H9 (cell line): ENCODE results near the gene NCAM2. TPM values are rescaled to one million over a fixed set of nuclear protein-coding genes. Genes with fewer than 3 reads are reported as not detected.

Experiments
- DNase-seq: peaks from one replicate; pipeline ENCODE4 v3.0.0-alpha.2; 2017
- H2AFZ ChIP-seq: one replicate; pipeline ENCODE4 v1.6.1; 2013; ENCODE audit warnings: mild to moderate bottlenecking, low read length, control low read depth, moderate library complexity
- H2AK5ac ChIP-seq: 2 replicates; pipeline ENCODE4 v1.6.1; 2013; ENCODE audit warnings: low read length, control low read depth, mixed read lengths; ENCODE audit not compliant: insufficient read length
- H2BK120ac ChIP-seq: one replicate; pipeline ENCODE4 v1.6.1; 2013; ENCODE audit warnings: low read depth, mild to moderate bottlenecking, low read length, control low read depth, inconsistent platforms; ENCODE audit not compliant: poor library complexity, severe bottlenecking
- H2BK12ac ChIP-seq: 2 replicates; pipeline ENCODE4 v1.6.1; 2013; ENCODE audit warnings: low read length, control low read depth, mixed read lengths, low read depth; ENCODE audit not compliant: insufficient read length
- H2BK15ac ChIP-seq: 2 replicates; pipeline ENCODE4 v1.6.1; 2013; ENCODE audit warnings: low read depth, low read length, control low read depth
- H2BK20ac ChIP-seq: one replicate; pipeline ENCODE4 v1.6.1; 2013; ENCODE audit warnings: low read depth, mild to moderate bottlenecking, low read length, control low read depth, inconsistent platforms; ENCODE audit not compliant: poor library complexity, severe bottlenecking
- H2BK5ac ChIP-seq: 2 replicates; pipeline ENCODE4 v1.6.1; 2013; ENCODE audit warnings: low read length, control low read depth, mixed read lengths; ENCODE audit not compliant: insufficient read length
- H3K14ac ChIP-seq: 2 replicates; pipeline ENCODE4 v1.6.1; 2013; ENCODE audit warnings: low read length, control low read depth; ENCODE audit not compliant: insufficient read depth
- H3K18ac ChIP-seq: 2 replicates; pipeline ENCODE4 v1.6.1; 2013; ENCODE audit warnings: low read depth, mild to moderate bottlenecking, mixed read lengths, low read length, control low read depth; ENCODE audit not compliant: insufficient read length
- H3K23ac ChIP-seq: 2 replicates; pipeline ENCODE4 v1.6.1; 2013; ENCODE audit warnings: low read length, control low read depth, mixed read lengths, low read depth; ENCODE audit not compliant: insufficient read length
- H3K23me2 ChIP-seq: 2 replicates; pipeline ENCODE4 v1.6.1; 2013; ENCODE audit warnings: low read depth, mild to moderate bottlenecking, mixed read lengths, low read length, control low read depth; ENCODE audit not compliant: insufficient read length, poor library complexity, severe bottlenecking
- H3K27ac ChIP-seq: 2 replicates; pipeline ENCODE4 v1.5.1; 2013; ENCODE audit warnings: low read length, control low read depth, mixed read lengths, low read depth; ENCODE audit not compliant: insufficient read length
- H3K27me3 ChIP-seq: 2 replicates; pipeline ENCODE4 v1.6.1; 2013; ENCODE audit warnings: low read length, control low read depth, inconsistent platforms; ENCODE audit not compliant: insufficient read depth
- H3K4ac ChIP-seq: 2 replicates; pipeline ENCODE4 v1.6.1; 2013; ENCODE audit warnings: low read depth, mild to moderate bottlenecking, control low read depth, inconsistent platforms, low read length, moderate library complexity
- H3K4me1 ChIP-seq: 2 replicates; pipeline ENCODE4 v1.6.1; 2013; ENCODE audit warnings: low read length, control low read depth, inconsistent platforms; ENCODE audit not compliant: insufficient read depth
- H3K4me2 ChIP-seq: 2 replicates; pipeline ENCODE4 v1.6.1; 2013; ENCODE audit warnings: low read length, control low read depth, mixed read lengths; ENCODE audit not compliant: insufficient read length, insufficient read depth
- H3K56ac ChIP-seq: 2 replicates; pipeline ENCODE4 v1.6.1; 2013; ENCODE audit warnings: low read depth, mild to moderate bottlenecking, mixed read lengths, low read length, control low read depth; ENCODE audit not compliant: insufficient read length
- H3K79me1 ChIP-seq: 2 replicates; pipeline ENCODE4 v1.6.1; 2013; ENCODE audit warnings: low read depth, mild to moderate bottlenecking, moderate library complexity, low read length, control low read depth, inconsistent platforms; ENCODE audit not compliant: insufficient read depth, poor library complexity, severe bottlenecking
- H3K79me2 ChIP-seq: 2 replicates; pipeline ENCODE4 v1.6.1; 2013; ENCODE audit warnings: low read length, control low read depth, inconsistent platforms; ENCODE audit not compliant: insufficient read depth
- H3K9ac ChIP-seq: 2 replicates; pipeline ENCODE4 v1.6.1; 2013; ENCODE audit warnings: low read length, control low read depth, mixed read lengths; ENCODE audit not compliant: insufficient read length; ENCODE audit errors: extremely low read depth
- H3K9me3 ChIP-seq: one replicate; pipeline ENCODE4 v1.6.1; 2013; ENCODE audit warnings: low read depth, low read length, inconsistent platforms; ENCODE audit not compliant: control insufficient read depth
- H3T11ph ChIP-seq: one replicate; pipeline ENCODE4 v1.6.1; 2013; ENCODE audit warnings: mild to moderate bottlenecking, low read length, control low read depth, inconsistent platforms
- H4K20me1 ChIP-seq: one replicate; pipeline ENCODE4 v1.6.1; 2013; ENCODE audit not compliant: control insufficient read depth, insufficient read length, insufficient read depth
- H4K5ac ChIP-seq: 2 replicates; pipeline ENCODE4 v1.6.1; 2013; ENCODE audit warnings: low read depth, mild to moderate bottlenecking, mixed read lengths, low read length, control low read depth; ENCODE audit not compliant: insufficient read length
- H4K8ac ChIP-seq: replicated peaks from 2 replicates; pipeline ENCODE4 v1.6.1; 2013; ENCODE audit warnings: low read length, control low read depth, mixed read lengths, low read depth; ENCODE audit not compliant: insufficient read length
- H4K91ac ChIP-seq: 2 replicates; pipeline ENCODE4 v1.6.1; 2013; ENCODE audit warnings: low read depth, mild to moderate bottlenecking, moderate library complexity, mixed read lengths, low read length, control low read depth; ENCODE audit not compliant: insufficient read length
- H3K27ac Mint-ChIP-seq, 3 experiments: 2 replicates in 2 of 3; 3 replicates in 1 of 3; pipeline ENCODE4 v1.8.0; 2020 to 2021; ENCODE audit warnings: mixed read lengths in 3 of 3, mild to moderate bottlenecking in 1 of 3, moderate library complexity in 1 of 3
- H3K27me3 Mint-ChIP-seq: 2 replicates; pipeline ENCODE4 v1.8.0; 2021; ENCODE audit warnings: low read depth, mild to moderate bottlenecking, moderate library complexity, mixed read lengths
- H3K36me3 Mint-ChIP-seq, 3 experiments: 2 replicates in 2 of 3; 3 replicates in 1 of 3; pipeline ENCODE4 v1.8.0; 2020 to 2021; ENCODE audit warnings: low read depth in 3 of 3, mixed read lengths in 3 of 3; ENCODE audit not compliant: insufficient read depth in 1 of 3
- H3K4me1 Mint-ChIP-seq, 2 experiments: 2 replicates each; pipeline ENCODE4 v1.8.0; 2020; ENCODE audit warnings: mixed read lengths in 2 of 2
- H3K4me3 Mint-ChIP-seq, 2 experiments: 2 replicates in 1 of 2; 3 replicates in 1 of 2; pipeline ENCODE4 v1.8.0; 2020 to 2021; ENCODE audit warnings: mild to moderate bottlenecking in 2 of 2, mixed read lengths in 2 of 2, moderate library complexity in 1 of 2
- H3K9me3 Mint-ChIP-seq, 2 experiments: 2 replicates in 1 of 2; 3 replicates in 1 of 2; pipeline ENCODE4 v1.8.0; 2020; ENCODE audit warnings: mild to moderate bottlenecking in 2 of 2, mixed read lengths in 2 of 2, moderate library complexity in 1 of 2
- WGBS: extraction: QIAGEN DNeasy Blood & Tissue Kit; methylation state at CpG from one replicate; pipeline ENCODE4 v1.1.7; 2013; ENCODE audit warnings: missing lambda C conversion rate, low lambda C conversion rate, mixed read lengths; ENCODE audit not compliant: insufficient read length; ENCODE audit errors: extremely low coverage; 5-methylcytosine and 5-hydroxymethylcytosine counted together
- total RNA-seq: library from RNA; stranded (reverse); gene quantifications from 2 replicates; pipeline ENCODE4 v1.2.1, GENCODE V29; 2021
- TF ChIP-seq, protein P1 (sequence below): fragments of 200-600 bp; sonication (generic); conservative IDR thresholded peaks from 3 replicates; pipeline ENCODE4 v1.8.0; 2021; ENCODE audit warnings: antibody characterized with exemption, mild to moderate bottlenecking

The NCAM2 gene
- total RNA-seq, 1 experiment from 2014 or later, result 2.2 TPM

DNA sequence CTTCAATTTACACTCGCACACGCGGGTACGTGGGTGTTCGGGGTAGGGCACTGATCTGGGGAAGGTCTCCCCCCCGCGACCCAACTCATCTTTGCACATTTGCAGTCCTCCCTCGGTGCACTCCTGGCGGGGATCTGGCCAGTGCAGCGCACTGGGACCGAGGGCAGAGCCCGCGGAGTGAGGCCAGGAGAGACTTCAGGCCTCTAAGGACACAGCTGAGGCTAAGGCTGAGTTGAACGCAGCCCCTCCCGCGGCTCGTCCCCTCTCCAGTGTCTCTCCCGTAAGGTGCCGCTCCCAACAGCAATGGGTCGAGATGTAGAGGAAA, 936 bp upstream of the NCAM2 start:
- Histone ChIP-seq H2BK15ac (no peak overlapping the region), H3K14ac (no peak overlapping the region), H4K5ac (no peak overlapping the region), H3K56ac (no peak overlapping the region), H2AFZ (peak overlapping the region; percentile 7), H2AK5ac (no peak overlapping the region), H3K27me3 (peaks cover 6% of the 10 kb centered on the region; the same call in 1 of the 2 replicates), H3K4me2 (peak overlapping the region; percentile 71), H3T11ph (no peak overlapping the region), H3K9me3 (no peaks in the 10 kb centered on the region), H3K23me2 (peaks cover 14% of the 10 kb centered on the region), H4K20me1 (no peaks in the 10 kb centered on the region), H3K79me2 (no peaks in the 10 kb centered on the region), H3K23ac (no peak overlapping the region), H4K91ac (no peak overlapping the region), H3K27ac (no peak overlapping the region), H3K4me1 (0 out of 2 replicates have a peak, but pooled peaks cover 2% of the 10 kb centered on the region), H2BK20ac (no peak overlapping the region), H3K4ac (no peak overlapping the region), H4K8ac (no peak overlapping the region), H3K79me1 (no peaks in the 10 kb centered on the region), H3K18ac (no peak overlapping the region), H3K9ac (no peak overlapping the region), H2BK5ac (no peak overlapping the region), H2BK120ac (no peak overlapping the region), H2BK12ac (no peak overlapping the region)
- H3K27ac Mint-ChIP-seq, result no peak overlapping the region
- TF ChIP-seq, protein P1, sequence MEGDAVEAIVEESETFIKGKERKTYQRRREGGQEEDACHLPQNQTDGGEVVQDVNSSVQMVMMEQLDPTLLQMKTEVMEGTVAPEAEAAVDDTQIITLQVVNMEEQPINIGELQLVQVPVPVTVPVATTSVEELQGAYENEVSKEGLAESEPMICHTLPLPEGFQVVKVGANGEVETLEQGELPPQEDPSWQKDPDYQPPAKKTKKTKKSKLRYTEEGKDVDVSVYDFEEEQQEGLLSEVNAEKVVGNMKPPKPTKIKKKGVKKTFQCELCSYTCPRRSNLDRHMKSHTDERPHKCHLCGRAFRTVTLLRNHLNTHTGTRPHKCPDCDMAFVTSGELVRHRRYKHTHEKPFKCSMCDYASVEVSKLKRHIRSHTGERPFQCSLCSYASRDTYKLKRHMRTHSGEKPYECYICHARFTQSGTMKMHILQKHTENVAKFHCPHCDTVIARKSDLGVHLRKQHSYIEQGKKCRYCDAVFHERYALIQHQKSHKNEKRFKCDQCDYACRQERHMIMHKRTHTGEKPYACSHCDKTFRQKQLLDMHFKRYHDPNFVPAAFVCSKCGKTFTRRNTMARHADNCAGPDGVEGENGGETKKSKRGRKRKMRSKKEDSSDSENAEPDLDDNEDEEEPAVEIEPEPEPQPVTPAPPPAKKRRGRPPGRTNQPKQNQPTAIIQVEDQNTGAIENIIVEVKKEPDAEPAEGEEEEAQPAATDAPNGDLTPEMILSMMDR, result no peak
- H3K36me3 Mint-ChIP-seq, result no peaks in the 10 kb centered on the region; a peak in 1 of 7 replicates
- DNase-seq, result peak; percentile 36
- peak overlapping the region; percentile 53 to 77 for H3K4me3 Mint-ChIP-seq
- peaks cover 29% of the 10 kb centered on the region for H3K27me3 Mint-ChIP-seq
- peaks cover 9 to 13% of the 10 kb centered on the region in 2 experiments for H3K4me1 Mint-ChIP-seq
- no CpG with 5 or more reads among the region's 20 CpGs for WGBS
- H3K9me3 Mint-ChIP-seq, result no peaks in the 10 kb centered on the region
